GM21528 (cell line): ENCODE results near the gene CFAP53.
"Not testable (repeated sequence)": the region's sequence is repeated elsewhere in the genome, so short reads cannot be mapped to it uniquely, and the experiment has no call there.

Experiments
- ATAC-seq: cut with Tn5 transposase; IDR thresholded peaks from one replicate; pipeline ENCODE4 v1.9.1; 2021; ENCODE audit warnings: mild to moderate bottlenecking, moderate library complexity; ENCODE audit not compliant: unreplicated experiment, low FRiP score

The CFAP53 gene

DNA sequence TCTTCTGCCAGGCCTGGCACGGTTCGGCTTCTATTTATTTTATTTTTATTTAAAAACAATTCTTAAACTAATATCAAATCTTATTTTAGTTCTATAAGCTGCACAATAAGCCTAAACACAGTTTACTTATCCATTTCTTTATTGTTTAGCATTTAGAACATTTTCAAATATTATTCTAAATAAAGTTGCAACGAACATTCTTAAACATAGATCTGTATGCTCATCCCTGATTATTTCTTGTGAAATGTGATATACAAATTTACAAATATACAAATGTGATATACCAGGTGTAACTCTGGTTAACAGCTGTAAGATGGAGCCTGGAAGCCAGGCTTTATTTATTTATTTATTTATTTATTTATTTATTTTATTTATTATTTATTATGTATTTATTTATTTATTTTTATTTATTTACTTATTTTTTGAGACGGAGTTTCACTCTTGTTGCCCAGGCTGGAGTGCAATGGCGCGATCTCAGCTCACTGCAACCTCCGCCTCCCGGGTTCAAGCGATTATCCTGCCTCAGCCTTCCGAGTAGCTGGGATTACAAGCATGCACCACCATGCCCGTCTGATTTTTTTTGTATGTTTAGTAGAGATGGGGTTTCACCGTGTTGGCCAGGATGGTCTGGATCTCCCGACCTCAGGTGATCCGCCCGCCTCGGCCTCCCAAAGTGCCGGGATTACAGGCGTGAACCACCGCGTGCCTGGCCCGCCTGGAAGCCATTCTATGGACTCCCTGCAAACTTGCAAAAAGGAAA is 22.2 kb upstream of the CFAP53 start:
- ATAC-seq: not testable (repeated sequence)

DNA sequence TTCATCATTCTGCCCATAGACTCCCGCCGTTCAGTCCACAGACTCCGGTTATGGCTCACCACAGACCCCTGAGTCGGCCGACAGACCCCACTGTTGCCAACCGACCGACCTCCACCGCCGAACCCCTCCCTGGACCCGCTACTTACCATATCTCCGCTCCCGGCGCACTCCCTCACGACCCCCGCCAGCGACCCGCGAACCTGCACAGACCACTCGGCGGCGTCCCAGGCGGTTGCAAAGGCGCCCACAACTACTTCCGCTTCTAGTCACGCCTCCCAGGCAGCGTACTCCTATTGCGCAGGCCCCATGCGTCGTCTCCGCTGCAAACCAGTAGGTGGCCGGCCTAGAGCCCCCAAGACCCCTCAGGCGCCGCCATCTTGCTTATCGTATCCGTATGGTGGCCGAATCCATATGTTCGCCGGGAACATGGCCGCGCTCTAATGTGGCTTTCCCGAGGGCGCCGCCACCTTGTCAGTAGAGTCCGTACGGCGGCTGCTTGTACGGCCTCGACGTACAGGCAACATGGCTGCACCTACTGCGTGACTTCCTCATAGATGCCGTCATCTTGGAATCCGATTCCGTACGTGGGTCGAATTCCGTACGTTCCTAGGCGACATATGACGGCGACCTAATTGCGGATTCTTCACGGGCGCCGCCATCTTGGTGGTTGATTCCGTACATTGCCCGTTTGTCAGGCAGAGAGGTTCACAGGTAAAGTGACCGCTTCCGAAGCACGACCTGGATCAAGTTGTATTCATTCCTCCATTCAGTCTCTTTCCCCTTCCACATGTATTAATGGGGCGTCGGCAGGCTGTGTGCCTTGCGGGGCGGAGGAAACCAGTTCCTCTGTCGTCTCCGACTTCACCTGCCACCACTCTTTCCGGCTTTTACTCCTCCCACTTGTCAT is 21.4 kb upstream of the CFAP53 start, which contains the start of gene CXXC1:
Gene CXXC1 (minus strand): TSS at position 252 of the 907 bp plus-strand sequence. CDS start 103 bp downstream, at position 149.
- peak; percentile 87 for ATAC-seq

DNA sequence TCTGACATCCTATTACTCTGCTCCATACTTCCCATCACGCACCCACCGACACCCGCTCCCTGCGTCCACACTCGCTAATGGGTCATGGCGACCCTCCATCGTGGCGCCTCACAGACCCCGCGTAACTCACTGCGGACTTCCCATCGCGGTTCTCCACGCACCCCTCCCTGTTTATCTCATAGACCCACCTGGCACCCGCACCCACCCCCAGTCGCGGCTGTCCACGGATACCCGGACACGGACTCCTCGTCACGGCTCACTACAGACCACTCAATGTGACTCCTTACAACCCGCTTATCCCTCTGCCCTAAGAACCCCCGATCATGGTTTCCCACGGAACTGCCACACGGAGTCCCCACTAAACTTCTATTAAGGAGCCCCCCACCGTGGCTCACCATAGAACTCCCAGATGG is 20.7 kb upstream of the CFAP53 start:
- ATAC-seq: peak; percentile 2

DNA sequence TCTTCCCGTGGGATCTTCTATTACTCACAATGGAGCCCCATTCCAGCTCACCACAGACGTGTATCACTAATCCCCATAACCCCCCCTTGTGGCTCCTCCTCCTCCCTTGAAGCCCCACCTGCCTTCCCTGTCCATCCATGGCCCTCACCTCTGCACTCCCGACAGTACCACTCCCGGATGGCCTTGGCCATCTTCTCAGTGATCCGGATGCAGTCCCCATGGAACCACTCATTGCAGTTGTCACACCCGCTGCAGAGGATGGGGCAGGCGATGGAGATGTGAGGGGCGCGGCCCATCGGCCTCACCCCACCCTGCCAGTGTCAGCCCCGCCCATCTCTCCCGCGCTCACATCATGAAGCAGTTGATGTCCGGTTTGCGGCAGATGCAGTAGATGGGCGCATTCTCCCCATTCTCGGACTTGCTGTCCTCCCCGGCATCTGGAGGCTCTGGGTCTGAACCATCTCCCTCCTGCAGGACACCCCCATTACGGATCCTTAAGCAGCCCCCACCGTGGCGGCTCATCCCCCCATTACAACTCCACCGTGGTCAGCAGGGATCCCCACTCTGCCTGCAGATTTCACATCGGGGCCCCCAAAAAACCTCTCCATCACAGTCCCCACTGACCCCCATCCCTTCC is 20.2 kb upstream of the CFAP53 start:
- no peak for ATAC-seq

DNA sequence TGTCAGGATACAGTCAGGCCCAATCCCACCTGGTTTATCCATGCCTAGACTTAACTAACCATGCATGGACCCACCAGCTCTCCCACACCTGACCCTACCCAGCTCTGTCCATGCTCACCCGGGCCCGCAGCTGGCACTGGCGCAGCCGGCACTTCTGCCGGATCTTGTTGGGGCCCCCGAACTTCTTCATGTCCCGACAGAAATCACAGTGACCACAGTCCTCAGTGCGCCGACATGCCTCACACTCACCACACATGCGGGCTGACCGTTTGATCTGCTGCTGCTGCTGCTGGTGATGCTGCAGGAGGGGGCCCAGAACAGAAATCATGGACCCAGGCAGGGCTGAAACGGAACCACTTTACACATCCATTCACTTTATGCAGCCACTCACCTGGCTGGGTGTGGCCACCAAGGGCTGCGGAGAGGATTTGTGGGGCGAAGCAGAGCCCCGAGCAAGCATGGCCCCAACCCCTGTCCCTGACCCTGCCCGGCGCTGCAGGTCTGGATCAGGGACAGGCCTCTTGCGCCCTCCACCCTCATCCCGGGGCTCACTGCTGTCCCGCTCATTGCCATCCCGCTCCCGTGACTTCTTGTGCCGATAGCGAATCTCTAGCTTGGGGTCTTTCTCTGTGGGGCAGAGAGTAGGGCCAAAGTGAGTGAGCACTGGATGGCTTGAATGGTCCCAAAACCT is 19.5 kb upstream of the CFAP53 start:
- ATAC-seq: no peak

DNA sequence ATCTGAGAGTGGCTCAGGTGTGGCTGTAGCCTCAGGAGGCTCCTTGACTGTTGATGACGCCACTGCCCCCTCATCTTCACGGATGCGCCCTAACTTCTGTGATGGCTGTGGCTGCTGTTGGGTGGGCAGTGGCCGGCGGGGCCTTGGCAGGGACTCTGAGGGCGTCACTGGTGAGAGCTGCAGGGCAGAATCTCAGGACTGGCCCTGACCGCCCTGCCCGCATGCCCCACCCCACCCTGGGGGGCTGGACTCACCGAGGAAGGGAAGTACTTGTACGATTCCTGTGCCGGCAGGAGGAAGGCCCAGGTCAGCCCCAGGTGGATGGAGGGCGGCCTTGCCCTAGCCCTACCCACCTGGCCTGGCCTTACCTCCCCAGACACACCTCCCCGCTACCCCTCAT is 18.8 kb upstream of the CFAP53 start:
- ATAC-seq: no peak

DNA sequence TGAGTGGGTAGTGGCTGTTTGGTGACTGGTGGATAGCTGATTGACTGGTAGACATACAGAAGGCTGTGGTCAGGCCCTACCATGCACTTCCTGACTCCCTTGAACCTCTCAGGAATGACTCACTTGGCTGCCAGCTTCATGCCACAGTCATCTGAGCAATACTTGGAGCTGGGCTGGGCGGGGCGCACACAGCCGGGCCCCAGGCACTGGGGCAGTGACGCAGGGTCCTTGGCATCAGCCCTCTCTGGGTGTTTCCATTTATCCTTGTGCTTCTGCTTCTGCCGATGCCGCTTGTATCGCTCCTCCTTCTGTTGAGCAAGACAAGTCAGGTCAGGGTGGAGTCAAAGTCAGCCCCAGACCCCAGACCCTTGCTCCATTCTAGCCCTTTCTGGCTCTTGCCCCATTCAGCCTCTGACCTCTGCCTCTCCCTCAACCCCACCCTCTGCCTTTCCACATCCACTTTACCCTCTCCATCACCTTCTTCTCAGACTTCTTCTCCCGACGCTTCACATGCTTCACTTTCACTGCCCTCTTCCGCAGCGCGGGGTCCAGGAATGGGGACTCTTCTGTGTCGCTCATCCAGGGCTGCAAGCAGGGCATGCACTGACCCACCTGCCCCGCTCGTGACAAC is 18.1 kb upstream of the CFAP53 start:
- no peak for ATAC-seq

DNA sequence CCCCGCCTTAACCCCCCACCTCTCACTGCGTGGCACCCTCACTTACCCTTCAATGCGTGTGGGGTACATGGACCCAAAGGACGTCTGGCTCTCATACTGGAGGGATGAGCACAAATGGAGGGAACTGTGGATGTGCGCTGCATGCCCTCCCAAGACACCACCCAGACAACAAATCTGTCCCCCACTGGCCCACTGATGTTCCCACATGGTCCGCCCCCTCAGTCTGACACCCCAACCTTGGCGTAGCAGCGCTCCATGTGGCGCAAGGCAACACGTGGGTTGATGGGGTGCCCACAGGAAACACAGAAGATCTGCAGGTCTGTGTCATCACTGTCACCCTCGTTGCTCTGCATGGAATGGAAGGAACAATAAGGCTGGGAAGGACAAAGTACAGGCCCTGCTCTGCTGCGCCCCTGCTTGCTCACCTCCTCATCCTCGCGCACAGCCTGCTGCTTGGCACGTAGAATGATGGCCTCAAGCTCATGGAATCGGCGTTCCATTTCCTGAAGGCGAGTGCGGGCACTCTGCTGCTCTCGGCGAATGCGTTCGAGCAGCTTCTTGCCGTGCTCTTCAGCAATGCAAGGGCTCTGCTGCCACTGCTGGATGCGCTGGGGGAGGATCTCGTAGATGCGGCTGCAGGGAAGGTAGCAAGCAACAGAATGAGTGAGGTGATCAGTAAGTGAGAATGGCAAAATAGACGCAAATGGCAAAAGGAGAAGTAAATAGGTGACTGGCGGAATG is 17.3 kb upstream of the CFAP53 start:
- ATAC-seq: no peak

DNA sequence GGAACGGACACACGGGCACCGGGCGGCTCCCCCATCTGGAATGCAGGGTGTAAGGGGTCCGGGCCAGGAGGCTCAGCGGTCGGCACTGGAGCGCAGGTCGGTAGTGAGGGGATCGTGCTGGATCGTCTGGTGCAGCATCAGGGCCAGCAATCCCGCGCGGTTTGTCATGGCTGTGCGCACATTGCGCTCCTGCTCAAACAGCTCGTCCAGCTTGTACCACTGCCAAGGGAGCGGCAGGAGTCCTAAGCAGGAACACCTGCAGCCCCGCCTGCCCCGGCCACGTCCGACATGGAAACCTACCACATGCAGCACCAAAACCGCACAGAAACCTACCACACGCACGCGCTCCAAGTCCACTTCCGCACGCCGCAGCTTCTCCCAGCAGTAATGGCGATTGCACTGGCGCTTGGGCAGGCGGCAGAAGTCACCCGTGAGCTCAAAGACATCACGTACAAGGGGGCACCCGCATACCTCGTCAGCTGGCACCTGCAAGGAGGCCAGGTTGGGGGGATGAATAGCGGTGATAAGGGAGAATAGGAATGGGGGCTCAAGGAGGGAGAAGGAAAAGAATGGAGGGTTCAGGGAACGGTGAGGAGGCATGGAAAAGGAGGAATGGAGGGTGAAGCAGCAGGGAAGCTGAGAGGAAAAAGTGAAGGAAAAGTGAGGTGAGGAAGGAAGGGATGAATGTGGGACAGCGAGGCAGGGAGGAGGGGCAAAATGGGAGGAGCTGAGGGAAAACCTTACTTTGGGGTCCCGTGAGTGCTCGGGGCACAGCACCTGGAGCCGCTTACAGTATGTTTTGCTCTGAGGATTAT is 16.4 kb upstream of the CFAP53 start:
- no peak for ATAC-seq

DNA sequence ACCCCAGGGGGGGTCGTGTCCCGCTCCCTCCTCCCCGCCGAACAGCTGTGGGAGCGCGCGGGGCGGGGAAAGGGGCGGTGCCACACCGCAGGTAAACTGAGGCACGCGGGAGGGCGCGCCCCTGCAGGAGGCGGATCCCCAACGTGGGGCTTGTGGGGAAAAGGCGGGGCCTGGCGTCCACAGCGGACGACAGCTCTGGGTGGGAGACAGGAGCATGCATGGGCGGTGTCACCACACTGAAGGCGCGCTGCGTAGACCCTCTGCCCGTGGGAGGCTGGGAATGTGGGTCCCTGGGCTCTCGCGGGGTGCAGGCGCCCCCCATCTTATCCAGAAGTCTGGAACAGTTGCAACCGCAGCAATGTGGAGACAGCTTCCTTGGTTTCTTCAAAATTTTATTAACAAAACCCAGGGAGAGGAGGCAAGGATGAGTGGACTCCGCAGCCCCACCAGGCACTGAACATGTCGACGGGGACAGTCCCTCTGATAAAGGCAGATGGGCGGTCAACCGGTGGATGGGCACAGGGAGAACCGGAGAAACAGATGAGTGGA is 15.8 kb upstream of the CFAP53 start:
- ATAC-seq: peak; percentile 4

DNA sequence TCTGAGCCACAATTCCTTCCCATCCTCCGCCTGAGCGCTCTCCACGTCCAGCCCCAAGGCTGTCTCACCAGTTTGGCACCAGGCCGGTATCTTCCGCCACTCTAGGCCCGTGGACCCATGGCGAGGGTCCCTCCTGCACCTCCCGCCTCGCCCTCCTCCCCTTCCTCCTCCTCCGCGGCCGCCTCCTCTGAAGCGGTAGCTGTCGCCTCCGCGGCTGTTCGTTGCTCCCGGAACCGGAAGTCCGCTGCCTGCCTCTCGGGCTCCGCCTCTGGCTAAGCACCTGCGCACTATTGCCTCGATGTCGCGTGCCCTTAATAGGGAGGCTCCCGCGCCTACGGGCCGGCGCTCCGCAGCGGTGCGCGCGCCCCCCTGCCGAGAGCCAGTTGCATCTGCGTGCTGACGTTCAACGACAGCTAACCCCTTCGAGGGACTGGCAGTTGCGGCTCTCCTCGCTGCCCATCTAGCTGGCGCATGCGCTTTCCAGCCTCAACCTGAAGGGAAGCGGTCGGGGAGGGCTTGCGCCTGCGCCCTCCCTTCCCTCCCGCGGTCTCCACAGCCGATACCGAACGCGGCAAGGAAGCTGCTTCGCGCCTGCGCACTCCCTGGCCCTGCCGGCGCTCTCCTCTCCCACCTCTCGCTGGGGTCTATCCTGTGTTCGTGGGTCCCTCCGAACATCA is 15.1 kb upstream of the CFAP53 start, which contains the start of gene MBD1:
Gene MBD1 (minus strand): TSS at position 229 of the 677 bp plus-strand sequence. CDS start 1,531 bp downstream, outside the sequence.
- peak; percentile 86 for ATAC-seq

DNA sequence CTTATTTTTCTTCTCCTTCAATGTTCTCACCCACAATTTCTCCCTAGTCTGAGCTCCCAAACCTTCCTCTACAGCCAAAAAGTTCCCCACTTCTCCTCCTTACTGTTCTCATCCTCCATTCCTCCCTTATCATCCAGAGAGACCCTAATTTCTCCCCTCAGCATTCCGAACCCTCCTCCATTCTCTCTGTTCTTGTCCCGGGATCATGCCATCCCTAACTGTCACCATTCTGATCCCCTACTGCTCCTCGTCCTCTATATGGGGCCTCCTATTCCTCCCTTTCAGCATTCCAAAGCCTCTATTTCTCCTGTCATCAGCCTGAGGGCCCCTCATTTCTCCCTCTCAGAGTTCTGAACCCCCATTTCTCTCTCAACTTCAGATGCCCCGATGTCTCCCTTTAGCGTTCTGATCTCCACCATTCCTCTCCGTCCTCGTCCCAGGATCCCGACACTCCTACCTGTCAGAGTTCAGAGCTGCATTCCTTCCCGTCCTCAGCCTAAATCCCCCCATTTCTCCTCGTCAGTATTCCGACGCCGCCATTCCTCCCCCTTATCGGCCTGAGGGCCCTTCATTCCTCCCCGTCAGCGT is 14.5 kb upstream of the CFAP53 start:
- ATAC-seq: no peak

DNA sequence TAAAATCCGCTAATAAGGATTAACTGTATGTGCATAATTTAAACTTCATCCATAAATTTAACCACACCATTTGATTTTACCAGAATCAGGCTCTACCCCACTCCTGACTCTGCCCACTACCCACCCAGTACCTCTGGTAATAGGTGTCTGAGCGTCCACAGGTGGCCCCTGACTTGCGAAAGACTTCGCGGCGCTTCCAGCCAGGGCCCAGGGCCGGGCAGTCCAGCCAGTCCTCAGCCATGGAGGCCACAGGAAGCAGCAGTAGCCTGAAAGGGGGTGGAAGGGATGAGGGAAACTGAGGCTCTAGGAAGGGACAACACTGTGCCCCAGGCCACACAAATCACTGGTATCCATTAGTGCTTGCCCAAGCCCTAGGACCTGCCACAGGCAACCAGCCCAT is 13.5 kb upstream of the CFAP53 start:
- ATAC-seq: no peak

DNA sequence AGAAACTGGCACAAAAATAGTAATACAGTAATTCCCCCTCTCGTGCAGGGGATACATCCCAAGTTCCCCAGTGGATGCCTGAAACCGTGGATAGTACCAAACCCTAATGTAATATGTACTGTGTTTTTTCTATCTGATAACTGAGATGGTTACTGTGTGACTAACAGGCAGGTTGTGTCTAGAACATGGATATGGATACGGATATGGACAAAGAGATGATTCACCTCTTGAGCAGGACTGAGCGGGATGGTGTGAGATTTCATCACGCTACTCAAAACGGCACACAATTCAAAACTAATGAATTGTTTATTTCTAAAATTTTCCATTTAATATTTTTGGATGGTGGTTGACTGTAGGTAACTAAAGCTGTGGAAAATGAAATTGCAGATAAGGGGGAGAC is 11.6 kb upstream of the CFAP53 start:
- no peak for ATAC-seq

DNA sequence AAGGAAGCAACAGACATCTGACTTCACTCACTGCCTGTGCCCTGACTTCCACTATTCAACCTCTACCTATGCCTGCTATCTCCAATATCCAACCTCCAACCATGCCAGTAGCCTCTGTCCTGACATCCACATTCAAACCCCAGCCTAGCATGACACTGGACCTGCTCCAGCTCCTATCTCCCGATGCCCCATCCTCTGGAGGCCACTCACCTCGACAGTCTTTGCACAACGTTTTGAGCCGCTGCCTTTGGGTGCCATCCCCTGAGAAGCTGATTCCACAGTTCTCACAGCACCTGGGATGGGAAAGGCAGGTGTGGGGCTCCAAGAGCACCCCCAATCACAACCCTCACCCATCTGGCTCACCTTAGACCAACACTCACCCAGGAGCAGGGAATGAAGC is 10.2 kb upstream of the CFAP53 start:
- no peak for ATAC-seq

DNA sequence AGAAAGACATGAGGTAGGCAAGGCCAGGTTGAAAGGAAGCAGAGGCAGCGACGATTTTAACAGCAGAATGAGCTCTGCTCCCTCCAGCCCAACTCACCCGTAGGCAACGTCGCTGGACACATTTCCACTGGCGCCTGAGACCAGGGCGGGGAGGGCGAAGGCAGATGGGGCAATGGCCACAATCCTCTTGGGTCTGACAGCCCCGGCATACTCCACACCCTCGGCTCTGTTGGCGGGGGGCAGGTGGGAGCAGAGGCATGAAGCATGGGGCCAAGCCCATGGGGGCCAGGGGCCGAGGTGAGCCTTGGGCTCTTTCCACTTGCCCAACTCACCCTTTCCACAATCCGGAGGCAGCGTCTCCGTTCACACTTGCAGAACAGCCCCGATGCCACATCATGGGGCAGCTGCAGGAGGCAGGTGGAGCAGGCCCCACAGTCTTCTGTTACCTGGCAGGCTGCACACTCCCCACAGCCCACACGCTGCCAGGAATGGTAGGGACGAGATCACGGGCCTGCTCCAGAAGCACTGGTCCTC is 9.3 kb upstream of the CFAP53 start:
- ATAC-seq: no peak

DNA sequence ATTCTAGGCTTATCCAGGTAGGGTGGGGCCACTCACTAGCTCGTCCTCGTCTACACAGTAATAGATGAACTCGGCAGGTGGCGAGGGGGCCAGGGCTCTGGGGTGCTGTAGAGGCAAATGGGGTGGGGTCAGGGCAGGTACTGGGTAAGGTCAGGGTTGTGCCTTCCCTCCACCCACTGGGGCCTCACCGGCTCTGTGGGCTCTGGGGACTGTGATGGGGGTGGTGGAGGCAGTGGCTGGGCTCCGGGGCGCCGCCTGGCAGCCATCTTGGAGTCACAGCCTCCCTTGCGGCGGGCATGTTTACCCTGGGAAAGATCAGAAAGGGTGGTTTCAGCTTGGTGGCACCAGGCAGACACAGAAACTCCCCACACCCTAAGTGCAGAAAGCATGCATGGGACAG is 8.6 kb upstream of the CFAP53 start:
- no peak for ATAC-seq
